Transverse colon (tissue), 4 donors: ENCODE results near the gene C10orf90. TPM values are rescaled to one million over a fixed set of nuclear protein-coding genes. Genes with fewer than 3 reads are reported as not detected.

Source experiments
- DNase-seq: peaks from one replicate; pipeline ENCODE4 v3.0.0-alpha.2; 2019
- H3K27ac ChIP-seq, 4 donors: fragments of 200-600 bp; sonication (generic); 2 replicates each; pipeline ENCODE4 v1.5.1; 2016 to 2018; ENCODE audit warnings: inconsistent platforms in 4 of 4
- H3K27me3 ChIP-seq: fragments of 200-600 bp; sonication (generic); 2 replicates; pipeline ENCODE4 v1.5.1; 2017; ENCODE audit warnings: inconsistent platforms
- H3K36me3 ChIP-seq, 4 donors: fragments of 200-600 bp; sonication (generic); 2 replicates each; pipeline ENCODE4 v1.5.1; 2017 to 2019; ENCODE audit warnings: inconsistent platforms in 4 of 4
- H3K4me1 ChIP-seq, 4 donors: fragments of 200-600 bp; sonication (generic); 2 replicates each; pipeline ENCODE4 v1.5.1; 2017 to 2020; ENCODE audit warnings: inconsistent platforms in 4 of 4
- H3K4me3 ChIP-seq, 4 donors: fragments of 200-600 bp; sonication (generic); 1 replicate in 1 of 4; 2 replicates in 3 of 4; pipeline versions ENCODE4 v1.5.1 to v1.6.1; 2017 to 2019; ENCODE audit warnings: inconsistent platforms in 4 of 4
- H3K9me3 ChIP-seq, 2 donors: fragments of 200-600 bp; sonication (generic); 2 replicates each; pipeline ENCODE4 v1.5.1; 2017 to 2019; ENCODE audit warnings: inconsistent platforms in 2 of 2
- EP300 ChIP-seq: sonication (generic); formaldehyde crosslinking; IDR thresholded peaks from one replicate; pipeline ENCODE4 v1.6.1; 2017; ENCODE audit warnings: antibody characterized with exemption, low read depth
- POLR2A ChIP-seq: fragments of 450-650 bp; IDR thresholded peaks from one replicate; pipeline ENCODE4 v1.6.1; 2016; ENCODE audit warnings: antibody characterized with exemption, mild to moderate bottlenecking, moderate library complexity
- POLR2AphosphoS5 ChIP-seq, 3 donors: sonication (generic); formaldehyde crosslinking; IDR thresholded peaks; one replicate each; pipeline ENCODE4 v1.6.1; 2016; ENCODE audit warnings: antibody characterized with exemption in 3 of 3
- WGBS, 2 donors: methylation state at CpG; one replicate each; pipeline ENCODE4 v1.1.5; 2018; ENCODE audit warnings: low coverage in 1 of 2; 5-methylcytosine and 5-hydroxymethylcytosine counted together
- in situ Hi-C, 4 donors: fragments of 200-750 bp; cut with MboI; loops; one replicate each; pipeline versions ENCODE4 v1.15.0 to v1.15.1; 2017; ENCODE audit warnings: low sequenced_read_pairs in 3 of 4, low pct_ligation_motif_present in 1 of 4, low pct_unique_long_range_greater_than_20kb in 1 of 4
- intact Hi-C: fragments of 100-400 bp; cut with DNase I; formaldehyde crosslinking; loops from one replicate; pipeline ENCODE4 v1.15.1; 2023; ENCODE audit warnings: low total_unique reads
- total RNA-seq, 4 donors: library from RNA; depleted of rRNA; stranded (reverse); fragments of >200 nt; gene quantifications; one replicate each; pipeline ENCODE4 v1.1.0, GENCODE V29; 2016
- TF ChIP-seq, protein P1 (sequence below), 5 experiments: fragments of 200-600 bp in 3 of 5; fragments of 450-650 bp in 2 of 5; sonication (generic) in 3 of 5; IDR thresholded peaks; 1 replicate in 2 of 5; 2 replicates in 3 of 5; pipeline ENCODE4 v1.5.1; 2016 to 2017; ENCODE audit warnings: antibody characterized with exemption in 5 of 5, inconsistent platforms in 3 of 5, mild to moderate bottlenecking in 2 of 5, moderate library complexity in 1 of 5

Gene C10orf90
- total RNA-seq, 4 donors from 2014 or later, result not detected

GRCh38 chr10:126502441-126502840 is 168.1 kb downstream of the C10orf90 start:
- Histone ChIP-seq H3K4me3 (no peak overlapping the region), H3K36me3 (no peaks in the 10 kb centered on the region), H3K27ac (no peak overlapping the region), H3K27me3 (no peaks in the 10 kb centered on the region), H3K9me3 (no peaks in the 10 kb centered on the region), H3K4me1 (no peaks in the 10 kb centered on the region)
- WGBS, 2 donors, result 78 to 79% methylated on average over 1 of the region's 1 CpG
- DNase-seq, result no peak
- intact Hi-C loops (no loop called here), in situ Hi-C loops (loop anchor here in 3 of 4 donors (10.0 to 25.0 kb wide), 3 partner anchors 518 to 640 kb away; no protein-coding TSS in a partner anchor)
- TF ChIP-seq POLR2A (no peak), EP300 (no peak), POLR2AphosphoS5 (IDR thresholded peaks at IDR 0.05) (no peak)
- TF ChIP-seq, protein P1, sequence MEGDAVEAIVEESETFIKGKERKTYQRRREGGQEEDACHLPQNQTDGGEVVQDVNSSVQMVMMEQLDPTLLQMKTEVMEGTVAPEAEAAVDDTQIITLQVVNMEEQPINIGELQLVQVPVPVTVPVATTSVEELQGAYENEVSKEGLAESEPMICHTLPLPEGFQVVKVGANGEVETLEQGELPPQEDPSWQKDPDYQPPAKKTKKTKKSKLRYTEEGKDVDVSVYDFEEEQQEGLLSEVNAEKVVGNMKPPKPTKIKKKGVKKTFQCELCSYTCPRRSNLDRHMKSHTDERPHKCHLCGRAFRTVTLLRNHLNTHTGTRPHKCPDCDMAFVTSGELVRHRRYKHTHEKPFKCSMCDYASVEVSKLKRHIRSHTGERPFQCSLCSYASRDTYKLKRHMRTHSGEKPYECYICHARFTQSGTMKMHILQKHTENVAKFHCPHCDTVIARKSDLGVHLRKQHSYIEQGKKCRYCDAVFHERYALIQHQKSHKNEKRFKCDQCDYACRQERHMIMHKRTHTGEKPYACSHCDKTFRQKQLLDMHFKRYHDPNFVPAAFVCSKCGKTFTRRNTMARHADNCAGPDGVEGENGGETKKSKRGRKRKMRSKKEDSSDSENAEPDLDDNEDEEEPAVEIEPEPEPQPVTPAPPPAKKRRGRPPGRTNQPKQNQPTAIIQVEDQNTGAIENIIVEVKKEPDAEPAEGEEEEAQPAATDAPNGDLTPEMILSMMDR (IDR thresholded peaks at IDR 0.05), result no peak

DNA sequence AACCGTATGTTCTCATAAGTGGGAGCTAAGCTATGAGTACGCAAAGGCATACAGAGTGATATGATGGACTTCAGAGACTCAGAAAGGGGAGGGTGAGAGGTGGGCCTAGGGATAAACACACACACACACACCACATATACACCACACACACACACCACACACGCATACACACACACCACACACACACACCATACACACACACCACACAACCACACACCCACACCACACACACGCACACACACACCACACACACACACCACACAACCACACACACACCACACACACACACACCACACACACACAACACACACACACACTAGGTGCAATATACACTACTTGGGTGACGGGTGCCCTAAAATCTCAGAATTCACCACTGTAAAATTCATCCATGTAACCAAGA is 168.7 kb downstream of the C10orf90 start:
- Histone ChIP-seq H3K4me1 (no peaks in the 10 kb centered on the region), H3K27ac (no peak overlapping the region), H3K4me3 (no peak overlapping the region), H3K36me3 (no peaks in the 10 kb centered on the region), H3K9me3 (no peaks in the 10 kb centered on the region), H3K27me3 (no peaks in the 10 kb centered on the region)
- intact Hi-C loops (no loop called here), in situ Hi-C loops (loop anchor here in 3 of 4 donors (10.0 to 25.0 kb wide), 3 partner anchors 517 to 640 kb away; no protein-coding TSS in a partner anchor)
- DNase-seq, result no peak
- WGBS, 2 donors, result 94 to 100% methylated on average over 3 to 5 of the region's 5 CpGs
- TF ChIP-seq POLR2AphosphoS5 (IDR thresholded peaks at IDR 0.05), result no peak
- TF ChIP-seq EP300, result no peak

DNA sequence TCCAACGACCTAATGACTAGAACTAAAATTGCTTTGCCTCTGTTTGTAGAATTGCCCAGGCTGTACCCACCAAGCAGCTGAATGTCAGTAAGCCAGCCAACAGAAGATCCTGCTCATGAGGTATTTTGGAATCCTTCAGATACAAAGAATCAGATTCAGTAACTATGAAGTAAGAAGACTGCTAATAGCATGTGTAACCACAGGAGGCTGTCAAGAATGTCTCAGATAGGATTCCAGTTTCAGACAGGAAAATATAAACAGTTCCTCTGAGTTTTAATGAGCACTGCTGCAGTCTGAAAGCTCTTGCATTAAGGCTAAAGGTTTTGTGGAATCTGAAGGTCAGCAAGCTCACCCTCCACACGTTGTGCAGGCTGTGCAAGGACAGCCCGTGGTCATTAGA is 169.6 kb downstream of the C10orf90 start:
- H3K4me1 ChIP-seq, result no peaks in the 10 kb centered on the region
- H3K27me3 ChIP-seq, result no peaks in the 10 kb centered on the region
- intact Hi-C loops, result no loop called here
- 62 to 80% methylated on average over 1 to 3 of the region's 3 CpGs for WGBS, 2 donors
- no peak for DNase-seq
- H3K27ac ChIP-seq, result no peak overlapping the region
- no peaks in the 10 kb centered on the region for H3K36me3 ChIP-seq
- in situ Hi-C loops, result loop anchor here in 3 of 4 donors (10.0 to 25.0 kb wide), 3 partner anchors 516 to 639 kb away; no protein-coding TSS in a partner anchor
- TF ChIP-seq POLR2AphosphoS5 (IDR thresholded peaks at IDR 0.05) (no peak), POLR2A (no peak), EP300 (no peak)
- TF ChIP-seq, protein P1 (IDR thresholded peaks at IDR 0.05), result no peak
- H3K9me3 ChIP-seq, result no peaks in the 10 kb centered on the region
- no peak overlapping the region for H3K4me3 ChIP-seq

DNA sequence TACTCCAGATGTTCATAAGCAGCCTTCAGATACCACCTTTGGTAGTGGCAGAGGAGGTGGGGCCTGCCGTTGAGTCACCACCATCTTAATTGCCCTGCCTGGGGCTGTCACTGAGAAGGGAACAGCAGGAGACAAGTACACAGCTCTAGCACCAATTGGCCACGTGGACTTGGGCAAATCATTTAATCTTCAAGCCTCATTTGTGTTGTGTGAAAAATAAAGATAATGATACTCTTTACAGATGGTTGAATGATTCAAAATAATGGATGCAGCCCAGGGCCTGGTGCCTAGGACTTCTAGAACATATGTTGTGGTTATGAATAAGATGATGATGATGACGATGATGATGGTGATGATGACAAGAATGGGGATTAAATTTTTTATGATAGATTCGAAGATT is 170.3 kb downstream of the C10orf90 start:
- TF ChIP-seq, protein P1 (IDR thresholded peaks at IDR 0.05), result no peak
- no peak for TF ChIP-seq POLR2AphosphoS5 (IDR thresholded peaks at IDR 0.05)
- no peak for TF ChIP-seq POLR2A
- TF ChIP-seq EP300, result no peak
- Histone ChIP-seq H3K27me3 (no peaks in the 10 kb centered on the region), H3K9me3 (no peaks in the 10 kb centered on the region), H3K36me3 (no peaks in the 10 kb centered on the region), H3K27ac (no peak overlapping the region), H3K4me1 (no peaks in the 10 kb centered on the region), H3K4me3 (no peak overlapping the region)
- 69% methylated on average over 4 of the region's 4 CpGs for WGBS, 2 donors
- no peak for DNase-seq
- intact Hi-C loops, result no loop called here
- in situ Hi-C loops, result loop anchor here in 3 of 4 donors (10.0 to 25.0 kb wide), 3 partner anchors 515 to 638 kb away; no protein-coding TSS in a partner anchor

- DNase-seq, result no peak
- 72 to 97% methylated on average over 2 to 6 of the region's 6 CpGs for WGBS, 2 donors
- no peaks in the 10 kb centered on the region for H3K36me3 ChIP-seq
- in situ Hi-C loops (loop anchor here in 3 of 4 donors (10.0 to 25.0 kb wide), 3 partner anchors 515 to 637 kb away; no protein-coding TSS in a partner anchor), intact Hi-C loops (no loop called here)
- H3K4me1 ChIP-seq, result no peaks in the 10 kb centered on the region
- TF ChIP-seq POLR2A (no peak), EP300 (no peak), POLR2AphosphoS5 (IDR thresholded peaks at IDR 0.05) (no peak)
- TF ChIP-seq, protein P1 (IDR thresholded peaks at IDR 0.05), result no peak
- no peaks in the 10 kb centered on the region for H3K27me3 ChIP-seq
- H3K4me3 ChIP-seq, result no peak overlapping the region
- no peaks in the 10 kb centered on the region for H3K9me3 ChIP-seq
- no peak overlapping the region for H3K27ac ChIP-seq
Observed at GRCh38 chr10:126499744-126500143, 170.7 kb downstream of the C10orf90 start.
